ENCODE results near the gene IER2.

The IER2 gene

GRCh38 chr19:13127811-13128575, 22.2 kb upstream of the IER2 start:
- H3K9me3 Mint-ChIP-seq, result no peaks in the 10 kb centered on the region
- H3K27ac Mint-ChIP-seq, result no peak overlapping the region
- H3K36me3 Mint-ChIP-seq (ENCODE audit: low read depth), result peaks cover 8% of the 10 kb centered on the region
- no peak overlapping the region for H3K4me3 Mint-ChIP-seq
- peaks cover 21% of the 10 kb centered on the region for H3K4me1 Mint-ChIP-seq (ENCODE audit: low read depth)
- no peaks in the 10 kb centered on the region for H3K27me3 Mint-ChIP-seq (ENCODE audit: low read depth)

- no peaks in the 10 kb centered on the region for H3K9me3 Mint-ChIP-seq
- H3K27me3 Mint-ChIP-seq (ENCODE audit: low read depth), result no peaks in the 10 kb centered on the region
- no peak overlapping the region for H3K4me3 Mint-ChIP-seq
- no peak overlapping the region for H3K27ac Mint-ChIP-seq
- peaks cover 7% of the 10 kb centered on the region for H3K36me3 Mint-ChIP-seq (ENCODE audit: low read depth)
- H3K4me1 Mint-ChIP-seq (ENCODE audit: low read depth), result peaks cover 25% of the 10 kb centered on the region
These were observed 21.6 kb upstream of the IER2 start for GRCh38 chr19:13128583-13128982.

- Mint-ChIP-seq H3K27ac (no peak overlapping the region), H3K27me3 (ENCODE audit: low read depth) (no peaks in the 10 kb centered on the region), H3K4me1 (ENCODE audit: low read depth) (peaks cover 26% of the 10 kb centered on the region), H3K4me3 (no peak overlapping the region), H3K9me3 (no peaks in the 10 kb centered on the region), H3K36me3 (ENCODE audit: low read depth) (peaks cover 7% of the 10 kb centered on the region)
These were observed 20.8 kb upstream of the IER2 start for GRCh38 chr19:13129384-13129783.

- Mint-ChIP-seq H3K27me3 (ENCODE audit: low read depth) (no peaks in the 10 kb centered on the region), H3K27ac (no peak overlapping the region), H3K36me3 (ENCODE audit: low read depth) (peaks cover 7% of the 10 kb centered on the region), H3K4me1 (ENCODE audit: low read depth) (peaks cover 26% of the 10 kb centered on the region), H3K4me3 (no peak overlapping the region), H3K9me3 (no peaks in the 10 kb centered on the region)
These were observed 19.2 kb upstream of the IER2 start for GRCh38 chr19:13130886-13131490.

GRCh38 chr19:13132471-13133180, 17.6 kb upstream of the IER2 start:
- Mint-ChIP-seq H3K27me3 (ENCODE audit: low read depth) (no peaks in the 10 kb centered on the region), H3K36me3 (ENCODE audit: low read depth) (peaks cover 16% of the 10 kb centered on the region), H3K27ac (peak overlapping the region; percentile 81), H3K9me3 (no peaks in the 10 kb centered on the region), H3K4me3 (peak overlapping the region; percentile 47), H3K4me1 (ENCODE audit: low read depth) (peaks cover 25% of the 10 kb centered on the region)

- H3K4me3 Mint-ChIP-seq, result no peak overlapping the region
- peak overlapping the region; percentile 81 for H3K27ac Mint-ChIP-seq
- H3K4me1 Mint-ChIP-seq (ENCODE audit: low read depth), result peaks cover 20% of the 10 kb centered on the region
- H3K9me3 Mint-ChIP-seq, result no peaks in the 10 kb centered on the region
- H3K36me3 Mint-ChIP-seq (ENCODE audit: low read depth), result peaks cover 21% of the 10 kb centered on the region
- H3K27me3 Mint-ChIP-seq (ENCODE audit: low read depth), result no peaks in the 10 kb centered on the region
These were observed 16.9 kb upstream of the IER2 start for GRCh38 chr19:13133241-13133870.

GRCh38 chr19:13134626-13135025, 15.6 kb upstream of the IER2 start:
- H3K4me3 Mint-ChIP-seq, result no peak overlapping the region
- H3K9me3 Mint-ChIP-seq, result no peaks in the 10 kb centered on the region
- no peak overlapping the region for H3K27ac Mint-ChIP-seq
- peaks cover 21% of the 10 kb centered on the region for H3K36me3 Mint-ChIP-seq (ENCODE audit: low read depth)
- H3K27me3 Mint-ChIP-seq (ENCODE audit: low read depth), result no peaks in the 10 kb centered on the region
- H3K4me1 Mint-ChIP-seq (ENCODE audit: low read depth), result peaks cover 20% of the 10 kb centered on the region

- H3K27me3 Mint-ChIP-seq (ENCODE audit: low read depth), result no peaks in the 10 kb centered on the region
- H3K4me1 Mint-ChIP-seq (ENCODE audit: low read depth), result peaks cover 20% of the 10 kb centered on the region
- H3K9me3 Mint-ChIP-seq, result no peaks in the 10 kb centered on the region
- H3K27ac Mint-ChIP-seq, result no peak overlapping the region
- H3K36me3 Mint-ChIP-seq (ENCODE audit: low read depth), result peaks cover 21% of the 10 kb centered on the region
- H3K4me3 Mint-ChIP-seq, result no peak overlapping the region
These were observed 14.8 kb upstream of the IER2 start for GRCh38 chr19:13135068-13136062.

GRCh38 chr19:13137290-13137794, 12.9 kb upstream of the IER2 start:
- H3K36me3 Mint-ChIP-seq (ENCODE audit: low read depth), result peaks cover 19% of the 10 kb centered on the region
- H3K27me3 Mint-ChIP-seq (ENCODE audit: low read depth), result no peaks in the 10 kb centered on the region
- peaks cover 13% of the 10 kb centered on the region for H3K4me1 Mint-ChIP-seq (ENCODE audit: low read depth)
- no peak overlapping the region for H3K27ac Mint-ChIP-seq
- no peaks in the 10 kb centered on the region for H3K9me3 Mint-ChIP-seq
- H3K4me3 Mint-ChIP-seq, result no peak overlapping the region

- no peaks in the 10 kb centered on the region for H3K27me3 Mint-ChIP-seq (ENCODE audit: low read depth)
- H3K36me3 Mint-ChIP-seq (ENCODE audit: low read depth), result peaks cover 14% of the 10 kb centered on the region
- H3K9me3 Mint-ChIP-seq, result no peaks in the 10 kb centered on the region
- peak overlapping the region; percentile 45 for H3K27ac Mint-ChIP-seq
- peaks cover 3% of the 10 kb centered on the region for H3K4me1 Mint-ChIP-seq (ENCODE audit: low read depth)
- H3K4me3 Mint-ChIP-seq, result no peak overlapping the region
These were observed 11.9 kb upstream of the IER2 start for GRCh38 chr19:13138171-13138915.

GRCh38 chr19:13138916-13139198, 11.4 kb upstream of the IER2 start:
- no peaks in the 10 kb centered on the region for H3K27me3 Mint-ChIP-seq (ENCODE audit: low read depth)
- peak overlapping the region; percentile 45 for H3K27ac Mint-ChIP-seq
- H3K4me3 Mint-ChIP-seq, result no peak overlapping the region
- H3K4me1 Mint-ChIP-seq (ENCODE audit: low read depth), result no peaks in the 10 kb centered on the region
- no peaks in the 10 kb centered on the region for H3K9me3 Mint-ChIP-seq
- H3K36me3 Mint-ChIP-seq (ENCODE audit: low read depth), result peaks cover 15% of the 10 kb centered on the region

- Mint-ChIP-seq H3K27ac (no peak overlapping the region), H3K4me1 (ENCODE audit: low read depth) (no peaks in the 10 kb centered on the region), H3K36me3 (ENCODE audit: low read depth) (peaks cover 18% of the 10 kb centered on the region), H3K9me3 (no peaks in the 10 kb centered on the region), H3K27me3 (ENCODE audit: low read depth) (no peaks in the 10 kb centered on the region), H3K4me3 (no peak overlapping the region)
These were observed 10.4 kb upstream of the IER2 start for GRCh38 chr19:13139633-13140311.
